ENCODE results near the gene KDM4B. TPM values are rescaled to one million over a fixed set of nuclear protein-coding genes. Genes with fewer than 3 reads are reported as not detected.
A peak's percentile ranks its signal among the peaks of the same experiment; 100 is the strongest.
"Not testable (repeated sequence)": the region's sequence is repeated elsewhere in the genome, so short reads cannot be mapped to it uniquely, and the experiment has no call there.

Gene KDM4B
- total and polyA plus RNA-seq, 7 donors: 7.2 to 46.5 (median 21.4) TPM

DNA sequence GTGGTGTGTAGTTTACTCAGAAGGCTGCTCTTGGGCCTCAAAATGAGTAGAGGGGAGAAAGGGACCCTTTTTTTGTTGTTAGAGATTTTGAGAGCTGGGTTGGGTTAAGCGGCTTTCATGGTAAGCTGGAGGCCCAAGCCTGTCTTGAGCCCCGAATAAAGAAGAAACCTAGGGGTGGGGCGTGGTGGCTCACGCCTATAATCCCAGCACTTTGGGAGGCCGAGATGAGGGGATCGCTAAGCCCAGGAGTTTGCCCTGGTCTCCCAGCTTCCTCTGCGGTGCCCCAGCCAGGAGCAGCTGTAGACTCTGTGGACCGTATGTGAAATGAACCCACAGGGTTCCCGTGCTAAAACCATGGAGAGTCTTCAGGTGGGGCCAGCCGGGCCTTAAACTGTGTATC lies 56.1 kb downstream of the KDM4B start:
- intact Hi-C loops (cut with DNase I): loop anchor here (5.0 kb wide), 1 partner anchor 38 kb away; no protein-coding TSS in a partner anchor
- Histone ChIP-seq H3K36me3 (peaks cover 0 to 6% (median 0%) of the 10 kb centered on the region in 4 donors), H3K4me1 (peaks cover 0 to 50% (median 47%) of the 10 kb centered on the region in 4 donors), H3K9me3 (no peaks in the 10 kb centered on the region), H3K27me3 (no peaks in the 10 kb centered on the region), H3K4me3 (no peak overlapping the region), H3K27ac (peak overlapping the region in 3 of 4 donors; percentile 7 to 80 (median 20))
- 92% methylated on average over 10 of the region's 10 CpGs for WGBS, 2 donors
- TF ChIP-seq POLR2AphosphoS5 (IDR thresholded peaks at IDR 0.05) (no peak), EP300 (IDR thresholded peaks at IDR 0.05) (no peak), CTCF (IDR thresholded peaks at IDR 0.05) (no peak), POLR2A (IDR thresholded peaks at IDR 0.05) (no peak)
- DNase-seq: no peak

DNA sequence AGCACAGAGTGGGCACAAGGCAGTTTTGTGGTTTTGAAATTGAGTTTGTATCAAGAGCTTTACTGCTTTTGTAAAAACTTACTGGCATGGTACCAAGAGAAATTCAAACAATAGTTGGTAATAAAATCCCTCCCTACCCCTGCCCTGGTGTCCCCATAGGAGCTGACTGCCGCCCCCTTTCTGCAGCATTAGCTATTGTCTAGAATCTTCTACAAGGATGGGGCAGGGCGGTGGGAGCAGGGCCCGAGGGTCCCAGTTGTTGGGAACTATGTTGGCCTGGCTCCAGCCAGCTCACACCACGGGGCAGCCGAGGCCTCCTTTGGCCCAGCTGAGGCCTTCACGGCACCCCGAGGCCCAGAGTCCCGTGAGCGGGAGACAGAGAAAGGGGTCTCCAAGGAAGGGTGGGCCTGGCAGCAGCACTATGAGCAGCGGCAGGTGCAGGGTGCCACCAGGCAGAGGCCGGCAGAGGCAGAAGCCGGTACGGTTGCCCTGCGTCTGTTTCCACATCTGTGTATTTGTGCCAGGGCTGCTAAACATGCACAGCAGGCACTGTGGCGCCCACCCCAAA lies 57.9 kb downstream of the KDM4B start:
- WGBS, 2 donors: 66 to 80% methylated on average over 15 of the region's 15 CpGs
- Histone ChIP-seq H3K36me3 (peaks cover 0 to 4% (median 0%) of the 10 kb centered on the region in 4 donors), H3K4me3 (no peak overlapping the region), H3K27ac (peak overlapping the region in 3 of 4 donors; percentile 6 to 31 (median 13)), H3K9me3 (no peaks in the 10 kb centered on the region), H3K4me1 (peaks cover 0 to 67% (median 59%) of the 10 kb centered on the region in 4 donors), H3K27me3 (no peaks in the 10 kb centered on the region)
- no peak for TF ChIP-seq EP300 (IDR thresholded peaks at IDR 0.05)
- no peak for TF ChIP-seq POLR2A (IDR thresholded peaks at IDR 0.05)
- no peak for TF ChIP-seq CTCF (IDR thresholded peaks at IDR 0.05)
- no peak for TF ChIP-seq POLR2AphosphoS5 (IDR thresholded peaks at IDR 0.05)
- intact Hi-C loops (cut with DNase I): loop anchor here (5.0 kb wide), 1 partner anchor 39 kb away; no protein-coding TSS in a partner anchor
- DNase-seq: no peak

DNA sequence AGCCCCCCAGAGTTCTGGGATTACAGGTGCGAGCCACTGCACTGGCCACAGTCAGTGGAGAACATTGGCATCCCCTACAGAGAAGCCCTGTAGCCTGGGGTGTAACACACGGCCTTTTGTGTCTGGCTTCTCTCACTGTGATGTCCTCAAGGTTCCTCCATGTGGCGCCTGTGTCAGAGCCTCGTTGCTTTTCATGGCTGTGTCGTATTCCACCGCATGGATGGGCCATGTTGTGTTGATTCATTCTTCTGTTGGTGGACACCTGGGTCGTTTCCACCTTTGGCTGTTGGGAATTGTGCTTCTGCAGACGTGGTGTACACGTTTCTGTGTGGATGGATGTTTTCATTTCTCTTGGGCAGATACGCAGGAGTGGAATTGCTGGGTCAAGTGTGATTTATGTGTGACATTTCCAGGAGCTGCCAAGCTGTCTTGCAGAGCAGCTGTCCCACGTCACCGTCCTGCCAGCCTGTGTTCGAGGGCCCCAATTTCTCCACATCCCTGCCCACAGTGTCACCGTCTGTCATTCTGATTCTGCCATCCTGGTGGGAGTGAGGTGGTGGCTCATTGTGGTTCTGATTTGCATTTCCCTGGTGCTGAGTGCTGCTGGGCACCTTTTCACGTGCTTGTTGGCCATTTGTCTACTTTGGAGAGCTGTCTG lies 59.4 kb downstream of the KDM4B start:
- Histone ChIP-seq H3K36me3 (peaks cover 0 to 11% (median 3%) of the 10 kb centered on the region in 4 donors), H3K4me1 (peaks cover 0 to 58% (median 49%) of the 10 kb centered on the region in 4 donors), H3K27me3 (no peaks in the 10 kb centered on the region), H3K4me3 (no peak overlapping the region), H3K27ac (no peak overlapping the region), H3K9me3 (no peaks in the 10 kb centered on the region)
- DNase-seq: no peak
- intact Hi-C loops (cut with DNase I): loop anchor here (5.0 kb wide), 1 partner anchor 41 kb away; no protein-coding TSS in a partner anchor
- TF ChIP-seq CTCF (IDR thresholded peaks at IDR 0.05): no peak
- no peak for TF ChIP-seq EP300 (IDR thresholded peaks at IDR 0.05)
- no peak for TF ChIP-seq POLR2A (IDR thresholded peaks at IDR 0.05)
- no peak for TF ChIP-seq POLR2AphosphoS5 (IDR thresholded peaks at IDR 0.05)
- 93 to 94% methylated on average over 15 of the region's 15 CpGs for WGBS, 2 donors

- intact Hi-C loops (cut with DNase I): loop anchor here (5.0 kb wide), 1 partner anchor 42 kb away; no protein-coding TSS in a partner anchor
- Histone ChIP-seq H3K4me1 (peaks cover 0 to 49% (median 39%) of the 10 kb centered on the region in 4 donors), H3K36me3 (peaks cover 0 to 23% (median 10%) of the 10 kb centered on the region in 4 donors)
- not testable (repeated sequence) for H3K9me3 ChIP-seq, DNase-seq, H3K4me3 ChIP-seq, H3K27me3 ChIP-seq, H3K27ac ChIP-seq
- WGBS, 2 donors: 63 to 69% methylated on average over 12 of the region's 12 CpGs
- TF ChIP-seq CTCF (IDR thresholded peaks at IDR 0.05): peak in 2 of 4 experiments; percentile 37 to 56
These were observed 60.7 kb downstream of the KDM4B start for GRCh38 chr19:5029596-5029995.
